Measurements from ENCODE around the gene CNEP1R1.

Gene CNEP1R1

GRCh38 chr16:50017553-50017952, 7.5 kb upstream of the CNEP1R1 start:
- DNase-seq (ENCODE audit: low spot score), result no peak

- no peak for DNase-seq (ENCODE audit: low spot score)
Measured at GRCh38 chr16:50021544-50021943, 3.5 kb upstream of the CNEP1R1 start.

- no peak for DNase-seq (ENCODE audit: low spot score)
Measured at GRCh38 chr16:50023641-50024040, 1.4 kb upstream of the CNEP1R1 start.

GRCh38 chr16:50024207-50024606, 818 bp upstream of the CNEP1R1 start:
- DNase-seq (ENCODE audit: low spot score), result no peak

GRCh38 chr16:50025537-50025931, 509 bp downstream of the CNEP1R1 start:
- no peak for DNase-seq (ENCODE audit: low spot score)

GRCh38 chr16:50027829-50028228, 2.8 kb downstream of the CNEP1R1 start:
- DNase-seq (ENCODE audit: low spot score), result no peak

GRCh38 chr16:50035468-50035992, 10.5 kb downstream of the CNEP1R1 start:
- DNase-seq (ENCODE audit: low spot score), result no peak

GRCh38 chr16:50036426-50036825, 11.4 kb downstream of the CNEP1R1 start:
- DNase-seq (ENCODE audit: low spot score), result no peak

- no peak for DNase-seq (ENCODE audit: low spot score)
Measured at GRCh38 chr16:50037662-50038220, 12.7 kb downstream of the CNEP1R1 start.

- no peak for DNase-seq (ENCODE audit: low spot score)
Measured at GRCh38 chr16:50038286-50038685, 13.3 kb downstream of the CNEP1R1 start.

GRCh38 chr16:50038756-50039529, 13.9 kb downstream of the CNEP1R1 start:
- no peak for DNase-seq (ENCODE audit: low spot score)

- no peak for DNase-seq (ENCODE audit: low spot score)
Measured at GRCh38 chr16:50040018-50040417, 15.0 kb downstream of the CNEP1R1 start.

GRCh38 chr16:50040710-50041109, 15.7 kb downstream of the CNEP1R1 start:
- no peak for DNase-seq (ENCODE audit: low spot score)

- DNase-seq (ENCODE audit: low spot score), result no peak
Measured at GRCh38 chr16:50043358-50043757, 18.3 kb downstream of the CNEP1R1 start.

- no peak for DNase-seq (ENCODE audit: low spot score)
Measured at GRCh38 chr16:50045412-50045811, 20.4 kb downstream of the CNEP1R1 start.

GRCh38 chr16:50046853-50047252, 21.8 kb downstream of the CNEP1R1 start:
- DNase-seq (ENCODE audit: low spot score), result no peak

- DNase-seq (ENCODE audit: low spot score), result no peak
Measured at GRCh38 chr16:50047864-50048263, 22.8 kb downstream of the CNEP1R1 start.

GRCh38 chr16:50050802-50051201, 25.8 kb downstream of the CNEP1R1 start:
- DNase-seq (ENCODE audit: low spot score), result no peak

- DNase-seq (ENCODE audit: low spot score), result no peak
Measured at GRCh38 chr16:50056226-50056625, 31.2 kb downstream of the CNEP1R1 start.

- DNase-seq (ENCODE audit: low spot score), result no peak
Measured at GRCh38 chr16:50058091-50058771, 33.2 kb downstream of the CNEP1R1 start.

- DNase-seq (ENCODE audit: low spot score), result no peak
Measured at GRCh38 chr16:50059111-50059510, 34.1 kb downstream of the CNEP1R1 start.

- no peak for DNase-seq (ENCODE audit: low spot score)
Measured at GRCh38 chr16:50059669-50060068, 34.6 kb downstream of the CNEP1R1 start.

- no peak for DNase-seq (ENCODE audit: low spot score)
Measured at GRCh38 chr16:50061326-50061725, 36.3 kb downstream of the CNEP1R1 start.

Data from kidney capillary endothelial cell (primary cell).